EH (cell line): Measurements from ENCODE around the gene VPS33B.
"Not testable (repeated sequence)": the region's sequence is repeated elsewhere in the genome, so short reads cannot be mapped to it uniquely, and the experiment has no call there.

Experiments used
- DNase-seq: peaks from one replicate; pipeline ENCODE4 v3.0.0-alpha.2; 2015; ENCODE audit warnings: low read depth

Gene VPS33B

GRCh38 chr15:91022075-91022831 is at the start of gene VPS33B:
VPS33B (minus strand) TSS chr15:91022594; CDS start chr15:91022249, 345 bp downstream.
- peak; percentile 89 for DNase-seq

- no peak for DNase-seq
Measured at GRCh38 chr15:91072161-91072560, 49.8 kb upstream of the VPS33B start.

- no peak for DNase-seq
Measured at GRCh38 chr15:91070872-91071271, 48.5 kb upstream of the VPS33B start.

GRCh38 chr15:91068966-91069365 is 46.6 kb upstream of the VPS33B start:
- no peak for DNase-seq

GRCh38 chr15:91068436-91068835 is 46.0 kb upstream of the VPS33B start:
- DNase-seq, result no peak

- no peak for DNase-seq
Measured at GRCh38 chr15:91067036-91067435, 44.6 kb upstream of the VPS33B start.

GRCh38 chr15:91065505-91065904 is 43.1 kb upstream of the VPS33B start:
- no peak for DNase-seq

GRCh38 chr15:91061997-91062396 is 39.6 kb upstream of the VPS33B start:
- no peak for DNase-seq

GRCh38 chr15:91061230-91061629 is 38.8 kb upstream of the VPS33B start:
- DNase-seq, result no peak

GRCh38 chr15:91055548-91056331 is 33.3 kb upstream of the VPS33B start:
- peak; percentile 70 for DNase-seq

GRCh38 chr15:91054816-91055215 is 32.4 kb upstream of the VPS33B start:
- DNase-seq, result no peak

- DNase-seq, result no peak
Measured at GRCh38 chr15:91051248-91051647, 28.9 kb upstream of the VPS33B start.

- no peak for DNase-seq
Measured at GRCh38 chr15:91050128-91050455, 27.7 kb upstream of the VPS33B start.

- peak; percentile 71 for DNase-seq
Measured at GRCh38 chr15:91049378-91050127, 27.2 kb upstream of the VPS33B start.

- DNase-seq, result peak; percentile 18
Measured at GRCh38 chr15:91047545-91048199, 25.3 kb upstream of the VPS33B start.

GRCh38 chr15:91046056-91046455 is 23.7 kb upstream of the VPS33B start:
- DNase-seq, result not testable (repeated sequence)

GRCh38 chr15:91045065-91045464 is 22.7 kb upstream of the VPS33B start:
- no peak for DNase-seq

- DNase-seq, result no peak
Measured at GRCh38 chr15:91043202-91043874, 20.9 kb upstream of the VPS33B start.

GRCh38 chr15:91040856-91041255 is 18.5 kb upstream of the VPS33B start:
- DNase-seq, result no peak

GRCh38 chr15:91039996-91040395 is 17.6 kb upstream of the VPS33B start:
- no peak for DNase-seq

- DNase-seq, result peak; percentile 33
Measured at GRCh38 chr15:91032919-91033803, 10.8 kb upstream of the VPS33B start.
